ENCODE data around the gene SLC7A6OS. TPM values are rescaled to one million over a fixed set of nuclear protein-coding genes. Genes with fewer than 3 reads are reported as not detected.

Gene SLC7A6OS
- total and polyA plus RNA-seq, 2 experiments from 2014 or later = 16.4 to 17.9 TPM

- peaks cover 2% of the 10 kb centered on the region; the same call in 1 of the 3 replicates for H3K4me1 Mint-ChIP-seq
- H3K36me3 Mint-ChIP-seq (ENCODE audit: low read depth) = peaks cover 60% of the 10 kb centered on the region
- no peak for TF ChIP-seq CTCF (conservative IDR thresholded peaks at IDR 0.05; ENCODE audit: low read depth in 2 of 2)
- TF ChIP-seq ZNF114 (CRISPR knock-in tag; IDR thresholded peaks at IDR 0.05) = no peak
- no peak for TF ChIP-seq ZNF331 (CRISPR knock-in tag; IDR thresholded peaks at IDR 0.05; ENCODE audit: low read depth)
- TF ChIP-seq NANOG (IDR thresholded peaks at IDR 0.05; ENCODE audit: borderline replicate concordance) = no peak
- TF ChIP-seq EZH2 (IDR thresholded peaks at IDR 0.05; ENCODE audit: low read depth, unreplicated experiment) = no peak
- no peak for TF ChIP-seq STAT1 (IDR thresholded peaks at IDR 0.05; ENCODE audit: unreplicated experiment)
- no peak for TF ChIP-seq EZH2phosphoT487 (IDR thresholded peaks at IDR 0.05; ENCODE audit: unreplicated experiment)
- no peak for TF ChIP-seq POLR2AphosphoS5 (IDR thresholded peaks at IDR 0.05; ENCODE audit: low read depth)
- no peak for TF ChIP-seq ZNF462 (CRISPR knock-in tag; IDR thresholded peaks at IDR 0.05)
- TF ChIP-seq CREB1 (CRISPR knock-in tag; IDR thresholded peaks at IDR 0.05; ENCODE audit: low read depth) = no peak
- TF ChIP-seq, protein P1, sequence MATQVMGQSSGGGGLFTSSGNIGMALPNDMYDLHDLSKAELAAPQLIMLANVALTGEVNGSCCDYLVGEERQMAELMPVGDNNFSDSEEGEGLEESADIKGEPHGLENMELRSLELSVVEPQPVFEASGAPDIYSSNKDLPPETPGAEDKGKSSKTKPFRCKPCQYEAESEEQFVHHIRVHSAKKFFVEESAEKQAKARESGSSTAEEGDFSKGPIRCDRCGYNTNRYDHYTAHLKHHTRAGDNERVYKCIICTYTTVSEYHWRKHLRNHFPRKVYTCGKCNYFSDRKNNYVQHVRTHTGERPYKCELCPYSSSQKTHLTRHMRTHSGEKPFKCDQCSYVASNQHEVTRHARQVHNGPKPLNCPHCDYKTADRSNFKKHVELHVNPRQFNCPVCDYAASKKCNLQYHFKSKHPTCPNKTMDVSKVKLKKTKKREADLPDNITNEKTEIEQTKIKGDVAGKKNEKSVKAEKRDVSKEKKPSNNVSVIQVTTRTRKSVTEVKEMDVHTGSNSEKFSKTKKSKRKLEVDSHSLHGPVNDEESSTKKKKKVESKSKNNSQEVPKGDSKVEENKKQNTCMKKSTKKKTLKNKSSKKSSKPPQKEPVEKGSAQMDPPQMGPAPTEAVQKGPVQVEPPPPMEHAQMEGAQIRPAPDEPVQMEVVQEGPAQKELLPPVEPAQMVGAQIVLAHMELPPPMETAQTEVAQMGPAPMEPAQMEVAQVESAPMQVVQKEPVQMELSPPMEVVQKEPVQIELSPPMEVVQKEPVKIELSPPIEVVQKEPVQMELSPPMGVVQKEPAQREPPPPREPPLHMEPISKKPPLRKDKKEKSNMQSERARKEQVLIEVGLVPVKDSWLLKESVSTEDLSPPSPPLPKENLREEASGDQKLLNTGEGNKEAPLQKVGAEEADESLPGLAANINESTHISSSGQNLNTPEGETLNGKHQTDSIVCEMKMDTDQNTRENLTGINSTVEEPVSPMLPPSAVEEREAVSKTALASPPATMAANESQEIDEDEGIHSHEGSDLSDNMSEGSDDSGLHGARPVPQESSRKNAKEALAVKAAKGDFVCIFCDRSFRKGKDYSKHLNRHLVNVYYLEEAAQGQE (IDR thresholded peaks at IDR 0.05; ENCODE audit: unreplicated experiment) = no peak
- TF ChIP-seq ETS1 (IDR thresholded peaks at IDR 0.05) = no peak
- no peak for TF ChIP-seq JUNB (IDR thresholded peaks at IDR 0.05; ENCODE audit: unreplicated experiment)
Measured at GRCh38 chr16:68296693-68297092, 14.1 kb downstream of the SLC7A6OS start.

More at GRCh38 chr16:68296693-68297092, 14.1 kb downstream of the SLC7A6OS start:
- no peaks in the 10 kb centered on the region for H3K27me3 ChIP-seq (ENCODE audit: insufficient read depth)
- H3K4me3 ChIP-seq = no peak overlapping the region
- peaks cover 2% of the 10 kb centered on the region for H3K27me3 Mint-ChIP-seq (ENCODE audit: insufficient read depth, low read depth, poor library complexity)
- H3K36me3 ChIP-seq (ENCODE audit: insufficient read depth) = peaks cover 24% of the 10 kb centered on the region
- H3K27ac ChIP-seq (ENCODE audit: low read depth) = no peak overlapping the region
- H3K4me3 Mint-ChIP-seq = no peak overlapping the region
- no peaks in the 10 kb centered on the region for H3K9me3 Mint-ChIP-seq
- DNase-seq (ENCODE audit: low spot score) = no peak
- peak overlapping the region; percentile 43; the same call in 1 of the 2 replicates for H3K27ac Mint-ChIP-seq
- H4K20me1 ChIP-seq (replicated peaks; ENCODE audit: insufficient read depth) = peaks cover 38% of the 10 kb centered on the region
- ATAC-seq = no peak
- H3K9me2 ChIP-seq (ENCODE audit: insufficient read depth) = no peaks in the 10 kb centered on the region
- H3K4me2 ChIP-seq = no peak overlapping the region
- no peak overlapping the region for H2AFZ ChIP-seq
- H3K79me2 ChIP-seq (replicated peaks; ENCODE audit: insufficient read depth) = no peaks in the 10 kb centered on the region
- no peaks in the 10 kb centered on the region for H3K4me1 ChIP-seq (ENCODE audit: insufficient read depth)
- peaks cover 6% of the 10 kb centered on the region; the same call in 1 of the 2 replicates for H3F3A ChIP-seq (replicated peaks; ENCODE audit: low read depth)
